Endothelial cell of umbilical vein (primary cell): Measurements from ENCODE around the gene APBA2.

ENCODE experiments used
- EZH2 ChIP-seq: IDR thresholded peaks from 2 replicates; pipeline ENCODE4 v1.6.1; 2012; ENCODE audit warnings: borderline replicate concordance, low read depth, mild to moderate bottlenecking, moderate library complexity, low read length, inconsistent platforms; ENCODE audit not compliant: severe bottlenecking
- FOS ChIP-seq: IDR thresholded peaks from 2 replicates; pipeline ENCODE4 v1.6.1; 2011; ENCODE audit warnings: mild to moderate bottlenecking, low read length, moderate library complexity, borderline replicate concordance; ENCODE audit not compliant: insufficient read depth
- GATA2 ChIP-seq: IDR thresholded peaks from 2 replicates; pipeline ENCODE4 v1.7.0; 2011; ENCODE audit warnings: low read depth, mild to moderate bottlenecking, moderate library complexity, mixed read lengths, low read length; ENCODE audit not compliant: insufficient read length, insufficient read depth
- JUN ChIP-seq: IDR thresholded peaks from 2 replicates; pipeline ENCODE4 v1.6.1; 2011; ENCODE audit warnings: borderline replicate concordance, low read depth; ENCODE audit not compliant: insufficient read length, insufficient read depth
- MYC ChIP-seq: IDR thresholded peaks from one replicate; pipeline ENCODE4 v1.6.1; 2011; ENCODE audit warnings: mild to moderate bottlenecking, low read depth, low read length
- POLR2A ChIP-seq: IDR thresholded peaks from 2 replicates; pipeline ENCODE4 v1.6.1; 2012; ENCODE audit warnings: low read depth, mild to moderate bottlenecking, control low read depth, low read length
- POLR2AphosphoS5 ChIP-seq: IDR thresholded peaks from 2 replicates; pipeline ENCODE4 v1.6.1; 2012; ENCODE audit warnings: low read depth, mild to moderate bottlenecking, control low read depth, low read length, moderate library complexity; ENCODE audit not compliant: insufficient read depth
- TF ChIP-seq, protein P1 (sequence below), 2 donors: IDR thresholded peaks; 1 replicate in 1 of 2; 2 replicates in 1 of 2; pipeline ENCODE4 v1.5.1; 2011; ENCODE audit warnings: low read length in 2 of 2, mild to moderate bottlenecking in 2 of 2, moderate library complexity in 2 of 2, control low read depth in 1 of 2, inconsistent platforms in 1 of 2, low read depth in 1 of 2; ENCODE audit not compliant: insufficient read depth in 1 of 2; ENCODE audit errors: extremely low read depth in 1 of 2
- TF ChIP-seq, protein P2 (sequence below): IDR thresholded peaks from 2 replicates; pipeline ENCODE4 v1.6.1; 2011; ENCODE audit not compliant: insufficient read depth, insufficient read length

DNA sequence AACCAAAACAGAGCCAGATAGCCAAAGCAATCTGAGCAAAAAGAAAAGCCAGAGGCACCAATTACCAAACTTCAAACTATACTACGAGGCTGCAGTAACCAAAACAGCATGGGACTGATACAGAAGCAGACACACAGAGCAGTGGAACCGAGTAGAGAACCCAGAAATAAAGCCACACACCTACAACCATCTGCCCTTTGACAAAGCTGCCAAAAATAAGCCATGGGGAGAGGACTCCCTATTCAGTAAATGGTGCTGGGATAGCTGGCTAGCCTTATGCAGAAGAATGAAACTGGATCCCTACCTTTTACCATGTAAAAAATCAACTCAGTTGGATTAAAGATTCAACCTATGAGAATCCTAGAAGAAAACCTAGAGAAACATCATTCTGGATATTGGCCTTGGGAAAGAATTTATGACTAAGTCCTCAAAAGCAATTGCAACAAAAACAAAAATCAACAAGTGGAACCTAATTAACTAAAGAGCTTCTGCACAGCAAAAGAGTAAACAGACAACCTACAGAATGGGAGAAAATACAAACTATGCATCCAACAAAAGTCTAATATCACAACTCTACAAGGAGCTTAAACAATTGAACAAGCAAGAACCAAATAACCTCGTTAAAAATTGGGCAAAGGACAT is 95.1 kb downstream of the APBA2 start:
- no peak for TF ChIP-seq FOS
- TF ChIP-seq, protein P1, sequence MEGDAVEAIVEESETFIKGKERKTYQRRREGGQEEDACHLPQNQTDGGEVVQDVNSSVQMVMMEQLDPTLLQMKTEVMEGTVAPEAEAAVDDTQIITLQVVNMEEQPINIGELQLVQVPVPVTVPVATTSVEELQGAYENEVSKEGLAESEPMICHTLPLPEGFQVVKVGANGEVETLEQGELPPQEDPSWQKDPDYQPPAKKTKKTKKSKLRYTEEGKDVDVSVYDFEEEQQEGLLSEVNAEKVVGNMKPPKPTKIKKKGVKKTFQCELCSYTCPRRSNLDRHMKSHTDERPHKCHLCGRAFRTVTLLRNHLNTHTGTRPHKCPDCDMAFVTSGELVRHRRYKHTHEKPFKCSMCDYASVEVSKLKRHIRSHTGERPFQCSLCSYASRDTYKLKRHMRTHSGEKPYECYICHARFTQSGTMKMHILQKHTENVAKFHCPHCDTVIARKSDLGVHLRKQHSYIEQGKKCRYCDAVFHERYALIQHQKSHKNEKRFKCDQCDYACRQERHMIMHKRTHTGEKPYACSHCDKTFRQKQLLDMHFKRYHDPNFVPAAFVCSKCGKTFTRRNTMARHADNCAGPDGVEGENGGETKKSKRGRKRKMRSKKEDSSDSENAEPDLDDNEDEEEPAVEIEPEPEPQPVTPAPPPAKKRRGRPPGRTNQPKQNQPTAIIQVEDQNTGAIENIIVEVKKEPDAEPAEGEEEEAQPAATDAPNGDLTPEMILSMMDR (IDR thresholded peaks at IDR 0.05; ENCODE audit: extremely low read depth in 1 of 2, insufficient read depth in 1 of 2, low read depth in 1 of 2, low read length in 2 of 2): no peak
- no peak for TF ChIP-seq POLR2AphosphoS5
- TF ChIP-seq POLR2A: no peak
- TF ChIP-seq, protein P2, sequence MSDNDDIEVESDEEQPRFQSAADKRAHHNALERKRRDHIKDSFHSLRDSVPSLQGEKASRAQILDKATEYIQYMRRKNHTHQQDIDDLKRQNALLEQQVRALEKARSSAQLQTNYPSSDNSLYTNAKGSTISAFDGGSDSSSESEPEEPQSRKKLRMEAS: no peak
- no peak for TF ChIP-seq EZH2
- TF ChIP-seq JUN: no peak
- TF ChIP-seq MYC: no peak
- TF ChIP-seq GATA2: no peak
